Activated CD8-positive, alpha-beta memory T cell treated with anti-CD3 and anti-CD28 coated beads, Interleukin-2, amount 10 ng/mL, durations not matched to agents 7 days and 5 days (primary cell): ENCODE measurements around the gene FILIP1L. TPM values are rescaled to one million over a fixed set of nuclear protein-coding genes. Genes with fewer than 3 reads are reported as not detected.

Source experiments
- ATAC-seq: fragments of 150-1000 bp; cut with Tn5 transposase; one replicate; pipeline ENCODE4 v1.10.0; 2021; ENCODE audit warnings: moderate library complexity
- CTCF ChIA-PET: fragments of 350-600 bp; sonication (Branson Sonifier 250); formaldehyde crosslinking; loops from one replicate; lab custom pipeline; 2021; ENCODE audit warnings: antibody characterized with exemption; lab: Charles Lee
- DNase-seq: peaks from one replicate; pipeline ENCODE4 v3.0.0-alpha.2; 2020
- H3K27ac Mint-ChIP-seq: one replicate; pipeline ENCODE4 v1.8.0; 2021; ENCODE audit warnings: mild to moderate bottlenecking, mixed read lengths
- H3K27me3 Mint-ChIP-seq: one replicate; pipeline ENCODE4 v1.8.0; 2021; ENCODE audit warnings: mixed read lengths
- H3K36me3 Mint-ChIP-seq: one replicate; pipeline ENCODE4 v1.8.0; 2021; ENCODE audit warnings: mild to moderate bottlenecking, mixed read lengths
- H3K4me1 Mint-ChIP-seq: one replicate; pipeline ENCODE4 v1.8.0; 2021; ENCODE audit warnings: mixed read lengths
- H3K4me3 Mint-ChIP-seq: one replicate; pipeline ENCODE4 v1.8.0; 2021; ENCODE audit warnings: mild to moderate bottlenecking, moderate library complexity, mixed read lengths
- H3K9me3 Mint-ChIP-seq: one replicate; pipeline ENCODE4 v1.8.0; 2022; ENCODE audit warnings: low read depth, mixed read lengths
- total RNA-seq, 2 experiments: library from RNA; stranded (reverse); gene quantifications; one replicate each; pipeline ENCODE4 v1.2.3, GENCODE V29; 2021

Gene FILIP1L
- total RNA-seq, 2 experiments from 2014 or later, result 2.4 to 15.5 TPM

DNA sequence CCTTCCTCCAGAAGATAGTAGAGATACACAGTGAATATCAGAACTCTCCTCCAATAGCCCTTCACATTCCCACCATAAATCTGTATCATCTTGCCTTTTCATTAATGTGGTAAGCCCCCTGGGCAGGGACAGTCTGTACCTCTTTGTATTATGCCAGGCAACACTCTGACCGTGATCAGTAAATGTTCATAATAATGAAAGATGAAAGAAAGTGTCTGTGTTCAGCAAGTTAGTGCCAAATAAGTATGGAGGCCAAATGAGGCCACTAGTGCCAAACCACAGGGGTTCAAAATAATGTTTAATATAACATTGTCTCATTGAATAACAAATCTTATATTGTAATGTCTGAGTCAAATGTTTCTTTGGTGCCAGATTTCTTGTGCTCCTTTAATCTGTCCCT, 192.3 kb downstream of the FILIP1L start:
- peaks cover 8% of the 10 kb centered on the region for H3K4me1 Mint-ChIP-seq
- no peak overlapping the region for H3K27ac Mint-ChIP-seq
- H3K36me3 Mint-ChIP-seq, result peaks cover 13% of the 10 kb centered on the region
- no peaks in the 10 kb centered on the region for H3K9me3 Mint-ChIP-seq
- no peak overlapping the region for H3K4me3 Mint-ChIP-seq
- no peak for ATAC-seq
- DNase-seq, result no peak
- CTCF ChIA-PET, result no interaction called here
- no peaks in the 10 kb centered on the region for H3K27me3 Mint-ChIP-seq

DNA sequence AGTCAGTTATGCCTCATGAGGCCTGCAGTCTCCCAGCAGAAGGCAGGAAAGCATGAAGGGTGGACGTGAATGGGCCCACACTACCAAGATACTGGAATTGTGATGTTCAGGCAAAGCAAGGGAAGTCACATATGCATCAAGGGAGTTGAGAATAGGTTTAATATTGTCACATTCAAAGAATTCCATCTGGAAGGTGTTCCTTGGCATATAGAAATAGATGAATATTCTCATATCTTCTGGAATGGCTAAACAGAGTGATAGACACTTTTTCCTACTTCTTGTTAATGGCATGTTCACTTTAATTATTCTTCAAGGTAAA, 193.0 kb downstream of the FILIP1L start:
- Mint-ChIP-seq H3K4me3 (no peak overlapping the region), H3K36me3 (peaks cover 17% of the 10 kb centered on the region), H3K9me3 (no peaks in the 10 kb centered on the region), H3K27ac (no peak overlapping the region), H3K4me1 (peaks cover 8% of the 10 kb centered on the region), H3K27me3 (no peaks in the 10 kb centered on the region)
- CTCF ChIA-PET, result no interaction called here
- DNase-seq (no peak), ATAC-seq (no peak)

DNA sequence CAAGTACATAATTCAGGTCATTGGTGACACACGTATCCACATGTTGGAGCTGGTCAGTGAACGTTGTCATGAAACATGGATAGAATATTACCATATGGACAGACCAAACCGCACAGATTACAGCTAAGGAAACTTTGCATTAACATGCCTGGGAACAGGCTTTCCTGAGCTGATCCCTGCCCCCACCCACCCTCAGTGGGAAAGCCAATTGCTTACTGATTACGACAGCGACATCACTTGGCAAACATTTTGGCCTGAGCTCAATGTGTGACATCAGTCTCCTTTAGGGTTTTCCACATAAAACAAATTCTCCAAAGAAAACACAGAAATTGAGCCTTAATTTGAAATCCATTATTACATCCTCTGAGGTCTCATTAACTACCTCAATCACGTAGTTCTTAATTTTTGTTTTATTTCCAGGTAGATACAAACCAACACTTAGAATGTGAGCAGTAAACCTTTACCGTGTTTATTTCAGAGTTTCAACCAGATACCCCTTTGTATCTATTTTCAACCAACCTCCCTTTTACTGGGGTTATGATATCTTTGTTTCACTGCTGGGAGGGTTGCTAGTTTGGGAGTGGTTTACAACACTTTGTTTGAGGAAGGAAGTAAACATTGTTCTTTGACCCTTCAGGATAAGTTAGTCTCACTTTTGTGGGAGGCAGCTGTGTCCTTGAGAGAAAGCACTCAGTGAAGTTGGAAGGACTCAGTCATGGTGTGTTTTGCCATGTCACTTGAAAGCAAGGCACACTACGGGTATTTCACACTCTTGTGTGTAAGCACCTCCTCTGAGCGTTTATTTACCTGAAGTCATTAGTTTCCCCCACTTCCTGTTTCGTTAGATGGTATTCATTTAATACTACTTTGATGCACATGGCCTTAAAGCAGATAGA, 193.6 kb downstream of the FILIP1L start:
- peaks cover 17% of the 10 kb centered on the region for H3K36me3 Mint-ChIP-seq
- ATAC-seq (no peak), DNase-seq (no peak)
- H3K4me1 Mint-ChIP-seq, result peaks cover 8% of the 10 kb centered on the region
- CTCF ChIA-PET, result no interaction called here
- no peaks in the 10 kb centered on the region for H3K9me3 Mint-ChIP-seq
- no peak overlapping the region for H3K27ac Mint-ChIP-seq
- no peaks in the 10 kb centered on the region for H3K27me3 Mint-ChIP-seq
- H3K4me3 Mint-ChIP-seq, result no peak overlapping the region

DNA sequence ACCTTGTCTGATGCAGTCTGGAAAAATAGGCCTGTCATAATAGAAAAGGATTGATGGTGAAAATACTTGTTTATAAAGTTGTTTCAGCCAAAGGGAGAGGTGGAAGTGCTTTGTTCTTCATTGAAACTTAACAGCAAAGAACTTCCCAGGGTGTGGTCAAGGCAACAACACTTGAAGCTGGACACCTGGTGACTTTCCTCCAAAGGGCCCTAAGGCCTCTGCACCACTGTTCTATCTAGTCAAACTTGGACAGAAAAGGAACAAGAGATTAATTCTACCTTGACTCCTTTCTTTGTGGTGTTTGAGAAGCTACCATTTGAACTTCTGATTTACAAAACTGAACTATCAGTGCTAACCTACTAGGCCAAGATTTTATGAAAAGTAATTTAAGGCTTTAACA, 194.6 kb downstream of the FILIP1L start:
- CTCF ChIA-PET, result no interaction called here
- no peak overlapping the region for H3K4me3 Mint-ChIP-seq
- no peak for ATAC-seq

DNA sequence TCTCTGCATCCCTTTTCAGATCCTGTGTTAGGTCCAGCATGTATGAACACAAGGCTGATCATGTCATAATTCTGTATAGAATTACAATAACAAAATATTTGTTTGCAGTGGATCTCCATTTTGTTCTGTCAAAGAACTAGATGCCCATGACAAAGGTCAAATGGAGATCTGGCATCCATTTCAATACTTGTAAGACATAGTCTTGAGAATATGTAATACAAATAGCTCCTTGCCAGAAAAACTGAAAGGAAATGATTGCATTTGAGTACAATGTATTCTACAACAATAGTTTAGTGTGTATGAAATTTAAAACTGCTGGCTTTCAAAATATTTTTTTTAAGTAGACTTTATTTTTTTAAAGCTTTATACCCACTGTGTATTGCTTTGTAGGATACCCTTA, 195.6 kb downstream of the FILIP1L start:
- Mint-ChIP-seq H3K36me3 (peaks cover 14% of the 10 kb centered on the region), H3K9me3 (no peaks in the 10 kb centered on the region), H3K27ac (no peak overlapping the region), H3K27me3 (no peaks in the 10 kb centered on the region), H3K4me3 (no peak overlapping the region), H3K4me1 (peaks cover 8% of the 10 kb centered on the region)
- no peak for ATAC-seq
- DNase-seq, result no peak
- CTCF ChIA-PET, result no interaction called here

More for the DNA sequence above, 194.6 kb downstream of the FILIP1L start:
- no peaks in the 10 kb centered on the region for H3K27me3 Mint-ChIP-seq
- H3K9me3 Mint-ChIP-seq, result no peaks in the 10 kb centered on the region
- no peak for DNase-seq
- peaks cover 16% of the 10 kb centered on the region for H3K36me3 Mint-ChIP-seq
- H3K4me1 Mint-ChIP-seq, result peaks cover 8% of the 10 kb centered on the region
- no peak overlapping the region for H3K27ac Mint-ChIP-seq

DNA sequence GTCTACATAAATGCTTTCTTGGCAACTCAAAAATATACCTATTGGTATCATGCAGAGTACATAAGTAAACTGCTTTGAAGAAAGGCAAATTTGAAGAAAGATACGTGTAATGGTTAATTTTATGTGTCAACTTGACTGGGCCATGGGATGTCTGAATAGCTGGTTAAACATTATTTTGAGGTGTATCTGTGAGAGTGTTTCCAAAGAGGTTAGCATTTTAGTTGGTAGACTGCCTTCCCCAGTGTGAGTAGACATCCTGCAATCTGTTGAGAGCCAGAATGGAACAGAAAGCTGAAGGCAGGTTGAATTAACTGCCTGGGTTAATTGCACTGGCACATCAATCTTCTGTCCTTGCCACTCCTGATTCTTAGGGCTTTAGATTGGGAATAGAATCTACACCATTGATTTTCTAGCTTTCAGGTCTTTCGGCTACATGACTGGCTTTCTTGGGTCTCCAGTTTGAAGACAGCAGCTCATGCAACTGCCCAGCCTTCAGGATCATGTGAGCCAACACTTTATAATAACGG, 198.3 kb downstream of the FILIP1L start:
- Mint-ChIP-seq H3K9me3 (no peaks in the 10 kb centered on the region), H3K4me3 (no peak overlapping the region), H3K36me3 (peaks cover 10% of the 10 kb centered on the region), H3K27me3 (no peaks in the 10 kb centered on the region), H3K4me1 (peaks cover 2% of the 10 kb centered on the region), H3K27ac (no peak overlapping the region)
- no peak for DNase-seq
- CTCF ChIA-PET, result no interaction called here
- ATAC-seq, result no peak

DNA sequence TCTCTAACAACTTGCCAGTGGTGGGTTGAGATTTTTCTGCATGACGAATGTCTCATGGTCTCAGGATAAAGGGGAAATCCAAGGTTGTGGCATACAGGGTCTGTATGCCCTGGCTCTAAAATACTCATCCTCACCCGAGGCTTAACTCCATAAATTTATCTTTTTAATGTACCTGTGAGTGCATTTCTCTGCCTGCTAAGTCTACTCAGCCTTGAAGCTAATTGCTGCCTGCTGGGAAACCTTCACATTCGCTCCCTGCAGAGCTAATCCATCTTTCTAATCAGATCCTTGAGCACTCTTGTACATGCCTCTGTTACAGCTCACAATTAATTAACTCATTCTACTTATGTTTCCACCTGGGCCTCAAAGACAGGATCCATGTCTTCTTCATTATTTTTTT, 202.9 kb downstream of the FILIP1L start:
- H3K4me1 Mint-ChIP-seq, result no peaks in the 10 kb centered on the region
- ATAC-seq (no peak), DNase-seq (no peak)
- CTCF ChIA-PET, result no interaction called here
- H3K27ac Mint-ChIP-seq, result no peak overlapping the region
- H3K27me3 Mint-ChIP-seq, result no peaks in the 10 kb centered on the region
- H3K4me3 Mint-ChIP-seq, result no peak overlapping the region
- peaks cover 8% of the 10 kb centered on the region for H3K36me3 Mint-ChIP-seq
- H3K9me3 Mint-ChIP-seq, result no peaks in the 10 kb centered on the region

DNA sequence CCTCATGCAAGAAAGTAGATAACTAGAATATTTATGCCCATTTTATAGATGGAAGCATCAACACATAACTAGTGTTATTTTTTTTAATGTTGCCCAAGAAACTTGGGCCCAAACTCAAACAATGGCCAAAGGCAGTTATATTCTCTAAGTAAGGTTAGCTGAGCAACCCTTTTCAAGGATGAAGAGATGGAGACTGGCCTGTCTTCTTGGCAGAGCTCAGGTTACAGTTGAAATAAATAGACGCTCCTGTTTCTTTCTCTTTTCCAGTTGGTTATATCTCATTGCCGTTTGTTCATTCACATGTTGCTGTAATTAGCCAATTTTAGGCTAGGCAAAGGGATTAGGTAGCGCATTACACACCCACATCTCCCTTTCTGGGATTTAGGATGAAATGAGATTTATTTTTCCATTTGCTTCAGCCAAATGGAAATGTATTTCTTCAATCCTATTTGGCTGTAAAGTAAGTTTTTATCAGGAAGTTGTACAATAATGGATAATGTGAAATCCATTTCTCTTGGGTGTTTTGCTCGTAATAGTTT, 203.5 kb downstream of the FILIP1L start:
- Mint-ChIP-seq H3K9me3 (no peaks in the 10 kb centered on the region), H3K27me3 (no peaks in the 10 kb centered on the region), H3K36me3 (peaks cover 7% of the 10 kb centered on the region), H3K27ac (no peak overlapping the region), H3K4me1 (no peaks in the 10 kb centered on the region), H3K4me3 (no peak overlapping the region)
- CTCF ChIA-PET, result no interaction called here
- DNase-seq (no peak), ATAC-seq (no peak)

DNA sequence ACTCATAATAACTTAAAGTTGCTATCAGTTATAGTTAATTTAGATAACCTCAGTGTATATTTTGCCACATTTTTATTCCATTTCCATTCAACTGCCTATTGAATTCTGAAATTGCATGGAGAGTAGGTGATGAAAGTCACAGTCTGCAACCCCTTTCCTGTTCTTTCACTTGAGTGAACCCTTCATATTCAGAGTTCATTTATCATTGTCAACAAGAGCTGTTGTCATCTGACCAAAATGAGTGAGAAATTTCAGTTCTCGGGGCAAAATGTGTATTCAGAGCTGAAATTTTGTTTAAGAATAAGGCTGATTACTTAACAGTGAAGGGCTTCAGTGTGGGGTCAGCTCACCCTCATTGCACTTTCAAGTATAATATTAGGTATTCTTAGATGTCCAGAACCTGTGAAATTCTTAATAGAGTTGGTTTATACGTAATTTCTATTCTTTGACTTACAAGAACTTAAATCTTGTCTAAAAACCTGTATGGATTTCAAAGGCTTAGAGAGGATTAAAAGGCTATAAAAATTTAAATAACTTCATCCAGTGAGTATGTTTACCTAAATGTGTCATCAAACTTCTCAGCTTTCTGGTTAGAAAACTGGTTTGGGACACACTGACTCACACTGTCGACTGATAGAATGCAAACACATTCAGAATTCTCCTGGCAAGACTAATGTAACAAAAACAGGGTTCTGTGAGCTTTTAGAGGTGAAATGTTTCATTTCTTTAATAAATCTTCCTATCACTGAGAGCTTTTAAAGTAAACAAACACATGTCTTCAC, 204.4 kb downstream of the FILIP1L start:
- Mint-ChIP-seq H3K4me3 (no peak overlapping the region), H3K36me3 (peaks cover 7% of the 10 kb centered on the region), H3K27me3 (no peaks in the 10 kb centered on the region), H3K27ac (no peak overlapping the region), H3K9me3 (no peaks in the 10 kb centered on the region), H3K4me1 (no peaks in the 10 kb centered on the region)
- DNase-seq (no peak), ATAC-seq (no peak)
- CTCF ChIA-PET, result no interaction called here

DNA sequence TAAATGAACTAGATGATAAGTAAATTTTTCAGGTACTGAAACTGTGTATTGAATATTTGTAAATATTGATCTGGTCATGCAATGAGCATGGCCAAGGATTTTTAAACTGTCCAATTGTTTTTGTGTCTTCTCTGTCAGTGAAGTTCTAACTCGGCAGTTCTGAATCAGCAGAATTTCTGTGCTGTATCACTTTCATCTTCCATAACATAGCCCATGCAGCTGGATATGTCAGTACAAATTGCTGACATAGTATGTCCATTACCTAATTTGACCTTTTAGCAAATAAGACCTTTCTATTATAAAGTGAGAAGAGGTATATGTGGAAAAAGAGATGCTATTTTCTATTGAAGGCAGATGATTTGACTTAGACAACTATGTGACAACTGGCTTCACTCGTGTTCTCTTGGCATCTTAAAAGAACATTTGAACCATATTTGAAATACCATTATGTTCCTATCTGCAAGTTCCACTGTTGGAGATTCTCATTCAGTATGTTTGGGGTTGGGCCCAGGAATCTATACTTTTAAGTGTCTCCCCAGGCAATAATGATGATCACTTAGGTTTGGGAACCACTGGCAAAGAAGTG, 206.2 kb downstream of the FILIP1L start:
- Mint-ChIP-seq H3K36me3 (peaks cover 5% of the 10 kb centered on the region), H3K27ac (no peak overlapping the region), H3K27me3 (no peaks in the 10 kb centered on the region), H3K9me3 (no peaks in the 10 kb centered on the region), H3K4me1 (no peaks in the 10 kb centered on the region), H3K4me3 (no peak overlapping the region)
- CTCF ChIA-PET, result no interaction called here
- no peak for DNase-seq
- ATAC-seq, result no peak

DNA sequence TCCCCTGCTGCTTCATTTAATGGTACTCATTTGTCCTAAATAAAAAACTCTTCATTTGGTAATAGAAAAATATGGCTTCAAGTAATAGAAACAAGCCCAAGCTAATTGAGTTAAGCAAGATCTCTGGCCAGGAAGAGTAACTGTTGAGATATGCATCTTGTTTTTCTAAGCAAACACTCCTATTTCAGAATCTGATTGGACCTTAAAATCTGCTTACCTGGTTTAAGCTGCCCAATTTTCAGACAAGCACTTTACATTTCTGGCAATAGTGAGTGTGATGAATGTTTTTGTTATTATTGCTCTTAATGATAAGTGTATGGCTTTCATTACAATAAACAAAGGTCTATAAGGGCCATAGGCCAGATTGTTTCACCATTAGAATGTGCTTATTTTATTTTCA, 210.4 kb downstream of the FILIP1L start:
- CTCF ChIA-PET, result interaction anchor here (1.0 kb wide), 1 partner anchor 13 kb away, joined by 3 read pairs; no protein-coding TSS in a partner anchor
- H3K27ac Mint-ChIP-seq, result no peak overlapping the region
- no peaks in the 10 kb centered on the region for H3K9me3 Mint-ChIP-seq
- no peak for DNase-seq
- H3K4me1 Mint-ChIP-seq, result peaks cover 5% of the 10 kb centered on the region
- H3K27me3 Mint-ChIP-seq, result no peaks in the 10 kb centered on the region
- no peak for ATAC-seq
- no peak overlapping the region for H3K4me3 Mint-ChIP-seq
- peaks cover 3% of the 10 kb centered on the region for H3K36me3 Mint-ChIP-seq

DNA sequence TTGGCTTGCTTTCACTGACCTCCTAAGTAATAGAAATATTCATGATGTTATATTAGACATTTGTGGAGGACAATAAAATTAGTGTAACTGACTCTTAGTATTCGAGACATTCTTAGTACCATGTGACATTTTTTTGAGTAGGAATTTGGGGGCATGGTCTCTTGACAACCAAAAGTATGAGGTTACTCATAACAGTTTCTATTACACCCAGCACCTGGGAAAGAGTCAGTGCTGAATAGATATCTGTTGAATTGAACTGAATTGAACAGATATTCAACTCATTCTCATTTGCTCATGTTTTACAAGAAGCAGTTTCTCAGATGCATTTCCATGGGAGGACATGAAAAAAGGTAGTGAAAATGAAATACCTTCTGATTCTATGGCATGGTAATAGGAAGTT, 212.2 kb downstream of the FILIP1L start:
- ATAC-seq, result no peak
- CTCF ChIA-PET, result no interaction called here
- Mint-ChIP-seq H3K9me3 (no peaks in the 10 kb centered on the region), H3K36me3 (no peaks in the 10 kb centered on the region), H3K27ac (no peak overlapping the region), H3K4me1 (peaks cover 5% of the 10 kb centered on the region), H3K27me3 (no peaks in the 10 kb centered on the region), H3K4me3 (no peak overlapping the region)
- DNase-seq, result no peak

DNA sequence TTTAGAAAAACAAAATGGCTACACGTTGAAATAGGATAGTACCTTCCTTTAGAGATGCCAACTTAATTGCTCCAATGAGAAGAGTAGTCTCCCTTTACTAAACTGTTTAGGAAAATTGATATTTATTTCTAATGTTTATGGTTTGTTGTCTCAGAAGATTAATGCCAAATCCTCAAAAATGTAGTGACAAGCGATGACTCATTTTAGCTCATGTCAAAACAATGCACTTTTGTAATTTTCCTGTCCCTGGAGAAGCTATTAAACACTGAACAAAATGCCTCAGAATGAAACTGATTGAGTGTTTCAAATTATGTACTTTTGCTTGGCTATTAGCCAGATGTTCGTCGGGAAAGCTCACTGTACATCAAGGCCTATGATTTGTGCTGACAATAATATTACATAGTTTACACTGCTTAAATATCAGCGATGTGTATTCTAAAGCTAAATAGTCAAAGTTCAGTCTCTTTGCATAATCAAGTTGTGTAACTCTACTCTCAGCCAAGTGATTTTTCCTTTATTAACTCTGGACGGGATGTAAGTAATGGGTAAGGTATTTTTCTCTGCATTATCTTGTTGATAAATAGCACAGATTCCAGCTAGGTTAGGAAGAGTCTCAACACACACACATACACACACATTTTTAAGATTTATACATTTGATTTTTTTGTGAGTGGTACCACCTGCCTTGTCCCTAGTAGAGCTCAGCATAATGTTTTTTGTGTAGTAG, 212.9 kb downstream of the FILIP1L start:
- no peak overlapping the region for H3K4me3 Mint-ChIP-seq
- no peak overlapping the region for H3K27ac Mint-ChIP-seq
- H3K4me1 Mint-ChIP-seq, result peaks cover 5% of the 10 kb centered on the region
- CTCF ChIA-PET, result no interaction called here
- H3K36me3 Mint-ChIP-seq, result peaks cover under 1% of the 10 kb centered on the region
- no peak for ATAC-seq
- no peaks in the 10 kb centered on the region for H3K27me3 Mint-ChIP-seq
- no peaks in the 10 kb centered on the region for H3K9me3 Mint-ChIP-seq
- DNase-seq, result no peak
